ENCODE results near the gene ASTL.

ASTL gene

GRCh38 chr2:96083989-96084857 is 54.1 kb downstream of the ASTL start:
- DNase-seq: no peak
- Mint-ChIP-seq H3K27ac (no peak overlapping the region), H3K4me1 (peaks cover 19% of the 10 kb centered on the region), H3K4me3 (no peak overlapping the region), H3K36me3 (ENCODE audit: low read depth) (no peaks in the 10 kb centered on the region), H3K27me3 (ENCODE audit: low read depth, poor library complexity) (peaks cover 14% of the 10 kb centered on the region), H3K9me3 (peaks cover 12% of the 10 kb centered on the region)
- TF ChIP-seq CTCF (IDR thresholded peaks at IDR 0.05): no peak

DNA sequence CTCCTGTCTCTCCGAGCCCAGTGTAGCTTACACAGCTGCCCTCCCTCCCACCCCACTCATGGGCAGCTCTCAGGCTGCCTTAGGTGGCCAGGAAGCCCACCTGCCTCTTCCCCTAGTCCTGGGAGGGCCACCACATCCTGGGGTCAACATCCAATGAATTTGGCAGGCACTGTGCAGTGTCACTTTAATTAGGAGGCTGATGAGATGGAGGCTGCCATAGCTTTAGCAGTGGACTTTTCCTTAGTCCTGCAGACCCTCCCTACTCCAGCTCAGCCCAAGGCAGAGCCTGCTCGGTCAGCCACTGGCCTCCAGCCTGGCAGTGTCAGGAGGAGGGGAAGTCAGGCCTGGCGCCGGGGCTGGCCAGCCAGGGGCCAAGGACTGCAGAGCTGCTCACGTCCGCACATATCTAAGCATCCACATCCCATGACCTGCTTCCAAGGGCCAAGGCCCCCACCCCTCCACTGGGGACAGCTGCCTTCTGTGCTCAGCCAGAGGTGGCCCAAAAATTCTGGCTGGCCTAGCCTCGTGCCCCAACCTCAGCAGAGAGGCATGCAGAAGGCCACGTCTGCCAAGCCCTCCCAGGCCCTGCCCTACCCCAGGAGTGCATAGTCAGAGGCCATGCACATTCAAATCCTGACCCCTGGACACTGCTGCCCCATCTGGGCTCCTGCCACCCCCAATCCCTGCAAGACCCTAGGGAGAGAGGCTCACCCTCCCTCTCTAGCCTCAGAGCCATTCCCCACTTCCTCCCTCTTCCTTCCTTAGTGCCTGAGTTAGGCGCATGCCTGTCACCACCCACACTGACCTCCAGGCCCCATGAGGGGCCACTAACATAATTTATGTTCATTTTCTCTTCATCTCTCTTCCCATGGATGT is 55.0 kb downstream of the ASTL start:
- DNase-seq: no peak
- Mint-ChIP-seq H3K27me3 (ENCODE audit: low read depth, poor library complexity) (peaks cover 14% of the 10 kb centered on the region), H3K9me3 (peaks cover 17% of the 10 kb centered on the region), H3K36me3 (ENCODE audit: low read depth) (no peaks in the 10 kb centered on the region), H3K4me1 (peaks cover 18% of the 10 kb centered on the region), H3K4me3 (no peak overlapping the region), H3K27ac (no peak overlapping the region)
- TF ChIP-seq CTCF (IDR thresholded peaks at IDR 0.05): no peak

DNA sequence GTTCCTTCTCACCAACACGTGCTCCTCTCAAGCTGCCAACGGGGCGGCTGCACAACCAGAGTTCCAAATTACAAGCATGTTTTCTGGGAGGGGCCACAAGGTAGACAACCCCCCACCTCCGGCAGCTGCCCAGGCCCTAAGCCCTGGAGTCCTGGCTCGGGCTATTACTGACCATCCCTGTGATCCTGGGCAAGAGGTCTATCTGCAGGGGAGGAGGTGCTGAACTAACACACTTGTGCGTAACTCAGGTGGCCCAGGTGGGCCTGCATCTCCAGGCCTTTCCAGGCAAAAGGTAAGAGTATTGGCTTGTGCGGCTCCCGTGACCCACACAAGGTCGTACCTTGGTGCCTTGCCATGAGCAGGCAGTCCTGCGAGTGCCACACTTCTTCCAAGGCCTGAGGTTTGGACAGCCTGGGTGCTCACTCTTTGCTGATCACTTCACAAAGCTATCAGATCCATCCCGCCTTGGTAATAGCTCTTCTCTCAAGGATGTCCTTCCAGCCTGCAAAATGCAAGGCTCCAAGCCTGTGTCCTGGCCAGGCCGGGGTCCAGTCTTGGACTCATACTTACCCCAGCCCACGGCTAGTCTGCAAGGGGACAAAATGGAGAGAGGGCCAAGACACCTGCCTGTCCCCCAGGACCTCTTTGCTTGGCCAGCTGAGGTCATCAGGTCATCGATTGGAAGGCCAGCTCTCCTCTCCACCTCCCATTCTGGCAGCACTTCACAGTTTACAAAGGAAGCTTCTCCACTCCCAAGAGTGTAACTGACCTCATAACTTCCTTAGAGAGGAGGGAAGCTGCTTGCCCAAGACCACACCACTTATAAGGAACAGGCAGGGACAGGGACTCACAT is 55.9 kb downstream of the ASTL start:
- H3K27ac Mint-ChIP-seq: no peak overlapping the region
- H3K9me3 Mint-ChIP-seq: peaks cover 26% of the 10 kb centered on the region
- no peak for TF ChIP-seq CTCF (IDR thresholded peaks at IDR 0.05)
- H3K27me3 Mint-ChIP-seq (ENCODE audit: low read depth, poor library complexity): peaks cover 20% of the 10 kb centered on the region
- H3K36me3 Mint-ChIP-seq (ENCODE audit: low read depth): no peaks in the 10 kb centered on the region
- H3K4me3 Mint-ChIP-seq: no peak overlapping the region
- peaks cover 18% of the 10 kb centered on the region for H3K4me1 Mint-ChIP-seq
- no peak for DNase-seq

DNA sequence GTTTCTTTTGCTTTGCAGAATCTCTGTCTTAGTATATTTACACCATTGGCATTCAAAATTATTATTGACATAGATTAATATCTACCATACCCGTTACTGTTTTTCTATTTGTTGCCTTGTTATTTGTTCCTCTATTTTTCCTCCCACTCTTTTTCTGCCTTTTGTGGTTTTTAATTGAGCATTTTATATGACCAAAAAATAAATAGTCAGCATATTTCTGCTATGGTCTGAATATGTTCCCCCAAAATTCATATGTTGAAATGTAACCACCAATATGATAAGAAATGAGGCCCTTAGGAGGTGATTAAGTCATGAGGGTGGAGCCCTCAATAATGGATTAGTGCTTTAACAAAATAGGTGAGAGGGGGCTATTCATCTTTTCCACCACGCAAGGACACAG is 57.3 kb downstream of the ASTL start:
- peaks cover 33% of the 10 kb centered on the region for H3K9me3 Mint-ChIP-seq
- no peak overlapping the region for H3K4me3 Mint-ChIP-seq

More for the DNA sequence above, 57.3 kb downstream of the ASTL start:
- Mint-ChIP-seq H3K36me3 (ENCODE audit: low read depth) (peaks cover 2% of the 10 kb centered on the region), H3K27me3 (ENCODE audit: low read depth, poor library complexity) (peaks cover 22% of the 10 kb centered on the region), H3K4me1 (peaks cover 18% of the 10 kb centered on the region), H3K27ac (no peak overlapping the region)
- no peak for DNase-seq
- no peak for TF ChIP-seq CTCF (IDR thresholded peaks at IDR 0.05)

All from nephron progenitor cell (in vitro differentiated cells).